GM12865 (cell line): ENCODE results near the gene CCM2L.
A peak's percentile ranks its signal among the peaks of the same experiment; 100 is the strongest.

ENCODE experiments used
- DNase-seq: peaks from one replicate; pipeline ENCODE4 v3.0.0; 2010; ENCODE audit warnings: low read depth
- H3K4me3 ChIP-seq: 2 replicates; pipeline ENCODE4 v1.5.1; 2011; ENCODE audit warnings: mild to moderate bottlenecking, low read depth, low read length, control low read depth
- CTCF ChIP-seq: IDR thresholded peaks from 2 replicates; pipeline ENCODE4 v1.5.1; 2011; ENCODE audit warnings: low read length, control low read depth, low read depth, inconsistent platforms; ENCODE audit not compliant: insufficient read depth; ENCODE audit errors: missing control alignments

CCM2L gene

GRCh38 chr20:32010101-32010500 is at the start of gene CCM2L:
CCM2L (plus strand) TSS chr20:32010438; CDS start chr20:32010455, 17 bp downstream.
- DNase-seq = no peak
- TF ChIP-seq CTCF = no peak
- H3K4me3 ChIP-seq = no peak within 1 kb of the TSS

GRCh38 chr20:31962761-31963160 is 47.5 kb upstream of the CCM2L start:
- TF ChIP-seq CTCF = no peak

GRCh38 chr20:31963889-31964288 is 46.3 kb upstream of the CCM2L start:
- H3K4me3 ChIP-seq = no peak overlapping the region
- DNase-seq = no peak
- no peak for TF ChIP-seq CTCF

More at GRCh38 chr20:31962761-31963160, 47.5 kb upstream of the CCM2L start:
- H3K4me3 ChIP-seq = no peak overlapping the region
- DNase-seq = no peak

- no peak for TF ChIP-seq CTCF
- DNase-seq = no peak
- no peak overlapping the region for H3K4me3 ChIP-seq
Observed at GRCh38 chr20:31966991-31967655, 43.1 kb upstream of the CCM2L start.

DNA sequence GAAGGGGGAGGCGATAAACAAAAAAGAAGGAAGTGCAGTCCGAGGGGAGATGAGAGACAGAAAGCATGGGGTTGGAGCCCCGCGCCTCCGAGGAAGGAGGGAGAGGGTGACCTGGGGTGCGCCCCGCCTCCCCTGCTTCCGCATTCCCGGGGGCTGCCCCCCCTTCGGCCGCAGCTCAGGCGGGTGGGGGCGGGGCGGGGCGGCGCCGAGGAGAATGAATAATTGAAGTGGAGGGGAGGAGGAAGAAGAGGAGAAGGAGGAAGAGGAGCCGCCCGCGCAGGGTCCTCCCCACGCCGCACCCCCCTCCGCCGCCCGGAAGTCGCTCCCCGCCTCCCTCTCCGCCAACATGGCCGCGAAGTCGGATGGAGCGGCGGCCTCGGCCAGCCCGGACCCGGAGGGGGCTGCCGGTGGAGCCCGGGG is 42.4 kb upstream of the CCM2L start, which contains the start of gene XKR7:
TSS of gene XKR7 (plus strand) at position 322 of the 420 bp plus-strand sequence. CDS start at position 347, 25 bp downstream.
- DNase-seq = no peak
- TF ChIP-seq CTCF = no peak
- no peak within 1 kb of the TSS for H3K4me3 ChIP-seq

DNA sequence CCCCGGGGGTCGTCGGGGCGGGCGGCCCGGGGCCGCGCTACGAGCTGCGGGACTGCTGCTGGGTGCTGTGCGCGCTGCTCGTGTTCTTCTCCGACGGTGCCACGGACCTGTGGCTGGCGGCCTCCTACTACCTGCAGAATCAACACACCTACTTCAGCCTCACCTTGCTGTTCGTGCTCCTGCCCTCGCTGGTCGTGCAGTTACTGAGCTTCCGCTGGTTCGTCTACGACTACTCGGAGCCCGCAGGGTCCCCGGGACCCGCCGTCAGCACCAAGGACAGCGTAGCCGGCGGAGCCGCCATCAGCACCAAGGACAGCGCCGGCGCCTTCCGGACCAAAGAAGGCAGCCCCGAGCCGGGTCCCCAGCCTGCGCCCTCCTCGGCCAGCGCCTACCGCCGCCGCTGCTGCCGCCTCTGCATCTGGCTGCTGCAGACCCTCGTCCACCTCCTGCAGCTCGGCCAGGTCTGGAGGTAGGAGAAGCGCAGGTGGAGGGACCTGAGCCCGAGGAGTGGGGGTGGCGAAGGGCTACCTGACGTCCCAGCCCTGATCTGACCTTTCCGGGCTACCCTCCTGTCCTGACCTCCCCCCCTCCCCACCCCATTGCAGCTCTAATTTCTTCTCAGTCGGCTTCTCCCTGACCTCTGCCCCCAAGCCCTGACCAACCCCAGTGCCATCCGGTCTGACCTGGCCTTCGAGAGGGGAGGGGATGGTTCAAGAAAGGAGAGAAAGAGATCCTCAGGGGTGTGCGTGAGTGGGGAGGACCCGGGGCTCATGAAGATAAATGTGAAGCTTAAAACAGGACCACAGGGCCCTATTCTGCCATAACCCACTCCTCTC is 41.7 kb upstream of the CCM2L start:
- no peak for TF ChIP-seq CTCF
- peak; percentile 76 for DNase-seq
- H3K4me3 ChIP-seq = no peak overlapping the region
